GM19452 (cell line): Measurements from ENCODE around the gene MEGF11.

Experiments
- ATAC-seq: cut with Tn5 transposase; IDR thresholded peaks from one replicate; pipeline ENCODE4 v1.9.1; 2021; ENCODE audit not compliant: unreplicated experiment

The MEGF11 gene

GRCh38 chr15:66147440-66147839 lies 106.1 kb downstream of the MEGF11 start:
- no peak for ATAC-seq

DNA sequence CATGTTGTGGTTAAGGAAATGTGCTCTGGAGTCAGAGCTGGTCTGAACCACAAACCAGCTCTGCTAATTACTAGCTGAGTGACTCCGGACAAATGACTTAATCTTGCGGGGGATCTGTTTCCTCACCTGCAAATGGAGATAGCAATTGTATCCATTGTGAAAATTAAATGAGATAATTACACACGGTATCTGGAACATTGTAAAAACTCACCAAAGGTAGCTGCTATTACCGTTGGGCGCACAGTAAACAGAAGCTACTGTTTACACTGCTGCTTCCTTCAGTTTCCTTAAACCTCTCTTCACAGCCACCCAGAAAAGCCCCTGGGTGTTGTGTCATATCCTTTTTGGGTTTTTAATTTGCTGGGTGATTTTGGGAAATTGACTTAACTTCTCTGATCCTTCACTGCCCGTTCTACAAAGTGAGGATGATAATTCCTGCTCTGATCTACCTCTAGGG lies 107.8 kb downstream of the MEGF11 start:
- no peak for ATAC-seq

DNA sequence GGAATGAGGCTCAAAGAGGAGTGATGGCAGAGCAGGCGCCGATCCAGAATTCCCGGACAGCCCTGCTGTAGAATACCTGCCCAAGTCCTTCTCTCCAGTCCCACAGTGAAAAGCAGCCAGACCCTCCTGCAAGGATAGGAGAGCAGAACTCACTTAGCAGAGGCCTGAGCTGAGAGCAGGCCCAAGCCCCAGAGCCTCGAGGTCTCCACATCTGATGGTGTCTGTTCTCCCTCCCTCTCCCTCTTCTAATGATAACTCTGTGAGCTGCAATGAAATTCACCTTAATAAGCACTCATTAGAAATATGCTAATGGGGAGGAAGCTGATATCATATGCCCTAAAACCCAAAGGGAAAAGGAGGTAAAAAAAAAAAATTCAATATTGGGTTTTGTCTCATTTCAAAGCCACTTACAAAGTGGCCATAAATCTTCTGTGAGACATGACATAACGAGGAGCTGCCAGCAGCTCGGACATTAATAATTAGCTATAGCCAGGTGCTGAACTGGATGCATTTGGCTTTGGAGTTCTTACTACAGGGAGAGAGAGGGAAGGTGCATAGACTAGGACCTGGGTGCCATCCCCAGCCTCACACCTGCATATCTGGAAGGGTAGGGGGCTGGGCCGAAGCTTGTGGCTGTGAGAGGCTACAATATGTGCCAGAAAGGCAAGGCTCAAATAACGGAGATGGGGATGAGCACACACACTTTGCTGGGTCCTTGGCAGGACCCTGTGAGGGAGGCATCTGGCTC lies 108.4 kb downstream of the MEGF11 start:
- ATAC-seq, result no peak

GRCh38 chr15:66142285-66142684 lies 111.3 kb downstream of the MEGF11 start:
- no peak for ATAC-seq

DNA sequence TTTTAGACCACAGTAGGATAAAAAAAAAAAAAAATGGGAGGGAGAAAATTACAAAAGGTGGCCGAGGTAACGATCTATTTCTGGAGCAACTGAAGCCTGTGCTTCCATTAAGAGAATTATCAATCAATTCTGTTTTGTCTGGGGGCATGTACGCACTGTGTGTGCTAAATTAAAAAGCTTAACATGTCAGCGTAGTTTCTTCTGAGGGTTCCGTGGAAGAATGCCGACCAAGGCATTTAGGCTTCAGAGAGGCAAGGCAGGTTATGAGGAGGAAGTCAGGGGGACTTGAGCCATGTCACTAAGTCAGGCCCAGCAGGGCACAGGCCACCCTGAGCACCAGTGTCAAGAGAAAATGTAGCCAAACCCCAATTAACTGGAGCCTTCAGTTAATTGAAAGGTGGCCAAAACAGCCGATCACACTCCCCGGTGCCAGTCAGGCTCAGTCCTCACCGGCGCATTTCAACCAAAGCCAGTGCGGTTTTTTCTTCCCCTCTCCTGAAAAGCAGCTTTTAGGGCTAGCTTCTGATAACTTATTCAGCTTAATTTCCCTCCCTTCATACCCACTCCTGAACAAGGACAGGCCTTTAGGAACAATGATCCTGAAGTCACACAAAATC lies 113.9 kb downstream of the MEGF11 start:
- no peak for ATAC-seq

GRCh38 chr15:66138892-66139590 lies 114.5 kb downstream of the MEGF11 start:
- ATAC-seq, result no peak

DNA sequence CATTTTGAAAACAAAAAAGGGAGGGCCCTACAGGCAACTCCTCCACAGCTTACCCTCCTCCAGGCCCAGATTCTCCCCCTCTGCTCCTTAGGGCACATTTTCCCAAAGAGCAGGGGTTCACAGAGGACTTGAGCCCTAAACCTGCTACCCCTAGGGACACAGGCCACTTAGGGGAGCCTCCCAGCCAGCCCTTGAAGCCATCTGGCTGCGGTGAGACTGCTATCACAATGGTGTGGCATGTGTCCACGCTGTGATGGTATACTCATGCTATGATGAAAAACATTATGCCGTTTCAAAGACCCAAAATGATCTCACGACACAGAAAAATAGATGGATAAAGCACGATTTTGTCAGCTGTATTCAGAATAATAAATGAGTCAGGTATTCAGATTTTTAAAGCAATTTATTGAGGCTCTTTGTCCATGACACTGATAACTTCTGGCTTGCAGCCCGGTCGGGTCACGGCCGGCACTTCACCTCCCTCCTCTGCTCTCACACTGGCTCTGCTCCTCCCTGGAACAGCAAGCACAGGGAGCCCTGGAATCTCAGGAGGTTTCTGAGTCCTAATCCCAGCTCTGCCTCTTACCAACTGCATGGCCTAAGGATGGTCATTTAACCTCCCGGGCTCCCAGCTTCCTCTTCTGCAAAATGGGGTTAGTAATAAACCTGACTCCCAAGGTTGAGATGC lies 115.3 kb downstream of the MEGF11 start:
- no peak for ATAC-seq

DNA sequence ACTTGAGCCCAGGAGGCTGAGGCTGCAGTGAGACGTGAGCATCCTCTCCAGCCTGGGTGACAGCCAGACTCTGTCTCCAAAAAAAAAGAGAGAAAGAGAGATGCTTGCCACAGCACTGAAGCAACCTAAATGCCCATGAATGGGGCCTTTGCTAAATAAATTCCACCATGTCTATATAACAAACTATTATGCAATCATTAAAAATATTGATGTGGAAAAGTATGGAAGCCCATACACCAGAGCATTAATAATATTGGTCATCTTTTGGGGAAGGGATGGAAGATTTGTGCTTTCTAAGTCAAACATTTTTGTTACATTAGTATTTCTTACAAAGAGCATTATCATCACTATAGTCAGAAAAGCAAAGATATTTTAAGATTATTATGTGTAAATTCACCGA lies 116.6 kb downstream of the MEGF11 start:
- no peak for ATAC-seq

GRCh38 chr15:66135664-66136063 lies 117.9 kb downstream of the MEGF11 start:
- ATAC-seq, result no peak

DNA sequence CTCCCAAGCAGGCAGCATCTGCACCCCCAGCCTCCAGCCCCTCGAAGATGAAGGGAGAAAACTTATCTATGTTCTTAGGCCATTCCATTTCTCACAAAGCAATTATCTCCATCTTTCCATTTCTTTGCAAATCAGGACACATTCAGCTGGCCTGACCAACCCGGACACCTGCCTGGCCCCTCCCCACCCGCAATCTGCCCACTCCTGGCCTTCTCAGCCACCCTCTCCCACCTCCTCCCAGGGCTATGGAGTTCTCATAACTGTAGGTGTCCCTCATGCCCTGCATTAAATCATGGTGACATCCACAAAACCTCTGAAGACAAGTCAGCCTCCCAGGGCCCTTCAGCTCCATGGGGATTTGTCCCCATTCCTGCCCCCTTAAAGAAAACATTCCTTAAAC lies 119.3 kb downstream of the MEGF11 start:
- ATAC-seq, result no peak

- no peak for ATAC-seq
Observed at GRCh38 chr15:66133247-66133885, 120.2 kb downstream of the MEGF11 start.

DNA sequence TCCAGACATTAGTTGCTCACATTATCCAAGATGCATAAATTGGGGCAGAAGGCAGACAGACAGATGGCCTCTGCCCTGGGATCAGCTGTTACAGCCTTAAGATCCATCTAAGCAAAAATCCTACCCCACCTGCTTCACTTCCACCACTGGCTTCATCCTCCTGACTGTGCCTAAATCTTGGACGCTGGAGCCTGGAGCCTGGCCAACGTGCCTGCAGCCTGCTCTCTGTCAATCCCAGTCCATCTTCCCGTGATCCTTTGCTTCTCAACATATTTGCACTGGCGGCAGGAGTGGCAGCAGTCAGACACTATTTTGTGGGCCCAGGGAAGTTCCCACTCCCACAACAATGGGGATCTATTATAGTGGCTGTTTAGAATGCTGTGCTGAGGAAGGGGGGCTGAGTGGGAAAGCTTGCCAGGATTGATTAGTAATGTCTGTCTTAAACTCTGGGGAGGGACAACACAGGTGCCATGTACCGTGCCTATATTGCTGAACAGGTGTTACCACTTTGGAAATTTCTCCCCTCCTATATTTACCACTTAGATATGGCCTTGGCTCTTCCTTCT lies 121.2 kb downstream of the MEGF11 start:
- no peak for ATAC-seq

DNA sequence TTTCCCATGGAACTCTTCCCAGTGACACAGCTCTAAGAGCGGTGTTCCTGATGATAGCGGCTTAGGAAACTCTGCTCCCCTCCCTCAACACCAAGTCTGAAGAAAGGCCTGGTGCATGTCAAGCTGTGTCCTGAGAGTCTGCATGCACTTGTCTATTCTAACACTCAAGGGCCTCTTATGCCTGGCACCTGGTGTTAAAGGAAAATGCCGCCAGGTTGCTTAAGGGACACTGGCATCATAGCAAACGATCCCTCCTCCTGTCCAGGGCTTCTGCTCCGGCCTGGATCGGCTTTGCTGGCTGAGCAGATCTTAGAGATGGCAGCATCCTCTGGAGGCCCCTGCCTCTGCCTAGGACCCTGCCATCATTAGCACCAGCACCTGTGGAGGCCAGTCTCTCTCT lies 121.7 kb downstream of the MEGF11 start:
- ATAC-seq, result no peak

- ATAC-seq, result no peak
Observed at GRCh38 chr15:66131200-66131599, 122.3 kb downstream of the MEGF11 start.

DNA sequence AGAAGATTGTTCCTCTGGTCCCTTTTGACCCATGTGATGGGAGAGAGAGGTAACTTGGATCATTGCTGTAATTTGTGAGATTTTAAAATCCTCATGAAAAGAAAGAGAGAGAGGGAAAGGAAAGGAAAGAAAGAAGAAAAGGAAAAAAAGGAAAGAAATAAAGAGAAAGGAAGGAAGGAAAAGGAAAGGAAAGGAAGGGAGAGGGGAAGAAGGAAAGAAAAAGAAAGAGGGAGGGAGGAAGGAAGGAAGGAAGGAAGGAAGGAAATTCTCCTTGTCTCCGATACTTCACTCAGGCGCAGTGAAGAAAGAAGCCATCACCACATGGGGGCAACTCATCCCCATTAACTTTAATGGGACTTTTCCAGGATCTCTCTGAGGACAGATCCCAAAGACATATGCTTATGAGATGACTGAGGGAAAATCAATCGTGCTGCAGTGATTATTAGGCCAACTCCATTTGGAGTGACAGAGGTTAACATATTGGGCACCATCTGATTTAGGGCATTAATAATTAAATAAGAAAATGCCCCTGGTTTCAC lies 123.0 kb downstream of the MEGF11 start:
- no peak for ATAC-seq

GRCh38 chr15:66129586-66129985 lies 124.0 kb downstream of the MEGF11 start:
- ATAC-seq, result no peak

- ATAC-seq, result no peak
Observed at GRCh38 chr15:66128116-66128680, 125.4 kb downstream of the MEGF11 start.

DNA sequence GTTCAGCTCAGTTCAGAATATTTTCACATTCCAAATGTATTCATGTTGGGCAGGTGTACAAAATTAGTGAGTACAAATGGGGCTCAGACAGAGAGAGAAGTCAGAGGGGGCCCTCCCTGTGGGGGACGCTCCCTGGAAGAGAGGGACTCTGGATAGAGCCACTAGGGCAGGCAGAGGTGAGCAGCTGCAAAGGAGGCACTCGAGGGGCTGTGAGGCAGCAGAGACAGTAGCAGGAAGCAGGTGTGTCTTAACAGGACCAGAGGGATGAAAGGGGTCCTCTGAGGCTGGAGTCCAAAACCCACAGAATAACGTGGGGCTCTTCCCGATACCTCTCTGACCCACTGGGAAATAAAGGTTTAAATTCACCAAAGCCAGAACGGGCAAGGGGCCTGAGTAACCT lies 127.1 kb downstream of the MEGF11 start:
- no peak for ATAC-seq

GRCh38 chr15:66126031-66126441 lies 127.5 kb downstream of the MEGF11 start:
- no peak for ATAC-seq

DNA sequence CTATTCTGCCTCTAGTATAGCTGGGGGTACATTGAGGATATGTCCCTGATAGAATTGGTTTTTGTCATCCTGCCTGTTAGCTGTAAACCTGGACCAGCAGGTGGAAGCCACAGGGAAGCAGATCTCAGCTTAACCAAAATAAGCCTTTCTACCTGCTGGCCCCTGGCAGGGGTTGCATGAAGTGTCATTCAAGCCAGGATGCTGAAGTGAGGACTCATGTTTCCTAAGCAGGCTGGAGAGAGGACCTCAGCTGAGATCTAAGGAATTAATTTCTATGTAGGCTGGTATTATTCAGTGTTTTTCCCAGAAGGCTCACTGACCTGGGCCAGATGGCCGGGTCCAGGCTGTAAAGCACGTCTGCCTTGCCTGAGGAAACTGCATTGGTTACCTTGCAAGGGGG lies 128.9 kb downstream of the MEGF11 start:
- no peak for ATAC-seq
